ENCODE results near the gene PDE12. TPM values are rescaled to one million over a fixed set of nuclear protein-coding genes. Genes with fewer than 3 reads are reported as not detected.

The PDE12 gene
- total RNA-seq: 10 to 100 TPM; 19.8 to 24.6 TPM
- long read RNA-seq, full-length matches to known transcripts: 52 of 56 reads
- long read RNA-seq, partial matches to known transcripts: 0 of 56 reads
- long read RNA-seq, other reads (novel, unspliced or antisense): 4 of 56 reads

- DNase-seq (peak; percentile 89), ATAC-seq (peak; percentile 90)
- intact Hi-C loops (cut with DNase I, micrococcal nuclease): no loop called here
These were observed at the start of gene PDE12 for GRCh38 chr3:57555738-57556458. PDE12 (plus strand) TSS chr3:57556274; CDS start chr3:57556380, 106 bp downstream.

GRCh38 chr3:57512166-57512565 is 43.9 kb upstream of the PDE12 start:
- DNase-seq: no peak
- intact Hi-C loops (cut with DNase I, micrococcal nuclease): no loop called here
- no peak for ATAC-seq

- DNase-seq: no peak
- no peak for ATAC-seq
- intact Hi-C loops (cut with DNase I, micrococcal nuclease): no loop called here
These were observed 37.7 kb upstream of the PDE12 start for GRCh38 chr3:57518276-57518915.

- DNase-seq: no peak
- ATAC-seq: peak; percentile 53
- intact Hi-C loops (cut with DNase I, micrococcal nuclease): no loop called here
These were observed 25.9 kb upstream of the PDE12 start for GRCh38 chr3:57530071-57530608.

GRCh38 chr3:57538465-57538864 is 17.6 kb upstream of the PDE12 start:
- DNase-seq: no peak
- intact Hi-C loops (cut with DNase I, micrococcal nuclease): no loop called here
- no peak for ATAC-seq

- peak; percentile 30 to 38 for DNase-seq
- intact Hi-C loops (cut with DNase I, micrococcal nuclease): no loop called here
- peak; percentile 70 for ATAC-seq
These were observed 11.6 kb upstream of the PDE12 start, which contains the start of gene DNAH12 for GRCh38 chr3:57544181-57545125. DNAH12 (minus strand) TSS chr3:57544344; CDS start chr3:57542870, 1,474 bp downstream.

GRCh38 chr3:57545636-57546268 is 10.3 kb upstream of the PDE12 start:
- intact Hi-C loops (cut with DNase I, micrococcal nuclease): no loop called here
- no peak for DNase-seq
- ATAC-seq: no peak

GRCh38 chr3:57546616-57547015 is 9.5 kb upstream of the PDE12 start:
- DNase-seq: no peak
- no peak for ATAC-seq
- intact Hi-C loops (cut with DNase I, micrococcal nuclease): no loop called here

GRCh38 chr3:57555306-57555705 is 768 bp upstream of the PDE12 start:
- DNase-seq (peak in 1 of 2 donors; percentile 16), ATAC-seq (no peak)
- intact Hi-C loops (cut with DNase I, micrococcal nuclease): no loop called here

- ATAC-seq: peak; percentile 51
- intact Hi-C loops (cut with DNase I, micrococcal nuclease): no loop called here
These were observed 498 bp downstream of the PDE12 start for GRCh38 chr3:57556459-57557084.

GRCh38 chr3:57557085-57557537 is 1.0 kb downstream of the PDE12 start:
- intact Hi-C loops (cut with DNase I, micrococcal nuclease): no loop called here
- DNase-seq (peak in 1 of 2 donors; percentile 30), ATAC-seq (peak; percentile 28)

More at GRCh38 chr3:57556459-57557084, 498 bp downstream of the PDE12 start:
- peak; percentile 31 to 41 for DNase-seq

- intact Hi-C loops (cut with DNase I, micrococcal nuclease): no loop called here
- ATAC-seq: no peak
- DNase-seq: no peak
These were observed 3.5 kb downstream of the PDE12 start for GRCh38 chr3:57559526-57559925.

- no peak for ATAC-seq
- intact Hi-C loops (cut with DNase I, micrococcal nuclease): no loop called here
- no peak for DNase-seq
These were observed 13.9 kb downstream of the PDE12 start for GRCh38 chr3:57569859-57570450.

- ATAC-seq (no peak), DNase-seq (no peak)
- intact Hi-C loops (cut with DNase I, micrococcal nuclease): no loop called here
These were observed 14.8 kb downstream of the PDE12 start for GRCh38 chr3:57570878-57571277.

- intact Hi-C loops (cut with DNase I, micrococcal nuclease): no loop called here
These were observed 16.0 kb downstream of the PDE12 start for GRCh38 chr3:57572096-57572495.

GRCh38 chr3:57575966-57576626 is 20.0 kb downstream of the PDE12 start:
- no peak for ATAC-seq
- intact Hi-C loops (cut with DNase I, micrococcal nuclease): no loop called here
- no peak for DNase-seq

More at GRCh38 chr3:57572096-57572495, 16.0 kb downstream of the PDE12 start:
- no peak for DNase-seq
- peak; percentile 28 for ATAC-seq

- no peak for ATAC-seq
- no peak for DNase-seq
- intact Hi-C loops (cut with DNase I, micrococcal nuclease): no loop called here
These were observed 21.7 kb downstream of the PDE12 start for GRCh38 chr3:57577801-57578200.

All from left colon (tissue), 2 donors.